DMS114 treated with DMSO at 0.1 percent for 48 hours (cell line): ENCODE data around the gene EPOP.
A peak's percentile ranks its signal among the peaks of the same experiment; 100 is the strongest.
"Not testable (repeated sequence)": the region's sequence is repeated elsewhere in the genome, so short reads cannot be mapped to it uniquely, and the experiment has no call there.

Source experiments
- DNase-seq: peaks from one replicate; lab custom pipeline; 2025; ENCODE audit not compliant: unreplicated experiment; lab: John Stamatoyannopoulos, UW

The EPOP gene

DNA sequence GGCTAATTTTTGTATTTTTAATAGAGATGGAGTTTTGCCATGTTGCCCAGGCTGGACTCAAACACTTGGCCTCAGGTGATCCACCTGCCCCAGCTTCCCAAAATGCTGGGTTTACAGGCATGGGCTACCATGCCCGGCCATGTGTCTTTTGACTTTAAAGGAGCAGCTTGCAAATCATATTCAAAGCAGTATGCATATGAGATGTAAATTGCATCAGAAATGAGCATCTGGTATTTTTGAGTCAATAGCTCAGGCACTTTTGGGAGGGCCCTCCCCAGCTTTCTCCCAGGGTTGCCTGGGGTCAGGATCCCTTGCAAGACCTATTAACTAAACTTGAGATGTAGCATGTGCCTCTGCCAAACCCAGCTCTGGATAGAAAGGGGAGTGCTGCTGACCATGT, 21.5 kb downstream of the EPOP start:
- no peak for DNase-seq

DNA sequence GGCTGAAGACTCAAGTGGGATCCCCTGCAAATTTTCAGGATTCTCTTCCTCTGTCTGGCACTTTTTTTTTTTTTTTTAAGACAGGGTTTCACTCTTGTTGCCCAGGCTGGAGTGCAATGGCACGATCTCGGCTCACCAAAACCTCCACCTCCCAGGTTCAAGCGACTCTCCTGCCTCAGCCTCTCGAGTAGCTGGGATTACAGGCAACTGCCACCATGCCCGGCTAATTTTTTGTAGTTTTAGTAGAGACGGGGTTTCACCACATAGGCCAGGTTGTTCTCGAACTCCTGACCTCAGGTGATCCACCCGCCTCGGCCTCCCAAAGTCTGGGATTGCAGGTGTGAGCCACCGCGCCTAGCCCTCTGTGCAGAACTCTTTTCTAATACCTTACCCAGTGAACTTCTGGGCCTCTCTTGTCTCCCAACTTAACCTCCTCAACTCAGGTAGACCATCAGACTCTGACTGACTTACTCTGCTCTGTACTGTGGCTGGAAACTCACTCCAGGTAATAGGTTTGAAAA, 24.0 kb downstream of the EPOP start:
- not testable (repeated sequence) for DNase-seq

DNA sequence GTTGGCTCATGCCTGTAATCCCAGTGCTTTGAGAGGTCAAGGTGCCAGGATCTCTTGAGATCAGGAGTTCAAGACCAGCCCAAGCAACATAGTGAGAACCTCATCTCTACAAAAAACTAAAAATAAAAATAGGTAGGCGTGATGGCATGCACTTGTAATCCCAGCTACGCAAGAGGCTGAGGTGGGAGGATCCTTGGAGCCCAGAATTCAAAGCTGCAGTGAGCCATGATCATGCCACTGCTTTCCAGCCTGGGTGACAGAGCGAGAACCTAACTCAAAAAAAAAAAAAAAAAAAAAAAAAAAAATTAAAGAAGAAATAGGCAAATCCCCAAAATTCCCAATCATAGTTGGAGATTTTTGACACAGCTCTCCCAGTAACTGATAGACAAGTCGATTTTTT, 36.8 kb downstream of the EPOP start:
- DNase-seq: no peak

GRCh38 chr17:38636054-38636453, 38.7 kb downstream of the EPOP start:
- DNase-seq: no peak

DNA sequence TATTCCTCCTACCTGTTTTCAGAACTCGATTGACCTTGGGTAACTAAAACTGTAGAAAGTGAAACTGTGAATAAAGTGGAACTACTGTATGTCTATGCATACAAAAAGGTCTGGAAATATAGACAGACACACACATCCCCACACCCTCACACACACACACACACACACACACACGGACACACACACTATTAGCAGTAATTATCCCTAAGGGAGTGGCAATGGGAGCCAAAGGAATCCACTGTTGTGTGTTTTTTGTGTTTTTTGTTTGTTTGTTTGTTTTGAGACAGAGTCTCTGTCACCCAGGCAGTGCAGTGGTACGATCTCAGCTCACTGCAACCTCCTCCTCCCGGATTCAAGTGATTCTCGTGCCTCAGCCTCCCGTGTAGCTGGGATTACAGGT, 42.4 kb downstream of the EPOP start:
- DNase-seq: no peak

DNA sequence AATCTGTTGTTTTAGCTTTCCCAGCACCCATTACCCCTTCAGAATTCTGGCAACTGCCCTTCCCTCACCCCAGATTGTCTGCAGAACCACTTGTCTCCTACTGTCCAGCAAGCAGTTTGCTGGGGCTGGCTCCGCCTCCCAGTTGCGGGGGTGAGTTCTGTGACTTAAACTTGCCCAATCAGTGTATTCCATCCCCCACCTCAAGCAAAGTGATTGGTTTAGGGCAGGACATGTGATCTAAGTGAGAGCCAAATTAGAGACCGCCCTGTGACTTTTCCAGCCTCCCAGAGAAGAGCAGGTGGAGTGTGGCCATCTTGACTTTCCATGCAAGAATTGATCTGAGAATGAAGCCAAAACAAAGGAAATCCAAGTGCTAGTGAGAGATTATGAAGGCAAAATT, 46.3 kb downstream of the EPOP start:
- DNase-seq: peak; percentile 6

GRCh38 chr17:38627957-38628356, 46.8 kb downstream of the EPOP start:
- no peak for DNase-seq

DNA sequence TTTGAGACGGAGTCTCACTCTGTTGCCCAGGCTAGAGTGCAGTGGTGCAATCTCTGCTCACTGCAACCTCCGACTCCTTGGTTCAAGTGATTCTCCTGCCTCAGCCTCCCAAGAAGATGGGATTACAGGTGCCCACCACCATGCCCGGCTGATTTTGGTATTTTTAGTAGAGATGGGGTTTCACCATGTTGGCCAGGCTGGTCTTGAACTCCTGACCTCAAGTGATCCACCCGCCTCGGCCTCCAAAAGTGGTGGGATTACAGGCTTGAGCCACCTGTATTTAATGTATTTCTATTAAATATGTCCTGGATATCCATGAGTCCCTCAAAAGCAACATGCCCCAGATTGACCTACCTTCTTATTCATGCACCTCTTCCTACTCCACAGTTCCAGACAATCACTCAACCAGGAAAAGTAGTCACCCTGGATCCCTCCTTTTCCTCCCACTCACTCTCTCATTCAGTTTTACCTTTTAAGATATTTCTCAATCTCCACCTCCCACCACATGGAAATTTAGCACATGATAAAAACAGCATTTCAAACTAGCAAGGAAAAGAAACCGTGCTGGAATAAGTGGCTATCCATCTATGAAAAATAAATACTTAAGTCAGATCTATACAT, 48.0 kb downstream of the EPOP start:
- DNase-seq: not testable (repeated sequence)

DNA sequence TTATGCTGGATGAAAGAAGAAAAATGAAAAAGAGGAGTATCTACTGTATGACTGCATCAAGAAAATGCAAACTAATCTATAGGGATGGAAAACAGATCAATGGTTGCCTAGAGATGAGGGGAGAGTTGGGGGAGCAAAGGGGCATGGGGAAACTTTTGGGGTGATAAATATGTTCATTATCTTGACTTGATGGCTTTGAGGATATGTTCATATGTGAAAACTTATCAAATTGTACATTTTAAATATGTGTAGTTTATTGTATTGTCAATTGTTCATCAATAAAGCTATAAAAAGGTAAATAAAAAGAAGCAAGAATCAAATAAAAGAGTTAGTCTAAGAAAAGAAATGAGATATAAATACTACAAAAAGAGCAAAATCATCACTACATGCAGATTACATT, 49.3 kb downstream of the EPOP start:
- DNase-seq: no peak

GRCh38 chr17:38624782-38625355, 49.9 kb downstream of the EPOP start:
- not testable (repeated sequence) for DNase-seq
